IMR-90 (cell line): ENCODE data around the gene NAA60. TPM values are rescaled to one million over a fixed set of nuclear protein-coding genes. Genes with fewer than 3 reads are reported as not detected.

Source experiments
- ATAC-seq: fragments of 200-7000 bp; cut with Tn5 transposase; 2 replicates; pipeline ENCODE4 v1.9.1; 2020; ENCODE audit warnings: low read depth, mild to moderate bottlenecking, moderate library complexity
- BruUV-seq: library from RNA; stranded (reverse); fragments of 400-500 nt; replicated peaks from 2 replicates; lab custom pipeline; 2021; lab: Mats Ljungman, UMichigan
- CTCF ChIA-PET: fragments of 300-600 bp; formaldehyde crosslinking; extraction: SDS; loops from one replicate; lab custom pipeline; 2021; ENCODE audit warnings: antibody characterized with exemption; lab: Yijun Ruan, JAX
- POLR2A ChIA-PET: fragments of 300-600 bp; sonication (Branson Sonifier 250); formaldehyde crosslinking; loops from one replicate; lab custom pipeline; 2022; ENCODE audit warnings: antibody characterized with exemption; ENCODE audit not compliant: unreplicated experiment; lab: Charles Lee
- DNase-seq: peaks from one replicate; pipeline ENCODE4 v3.0.0; 2013
- H2AFZ ChIP-seq: replicated peaks from 2 replicates; pipeline ENCODE3; 2013; ENCODE audit warnings: low read length, mild to moderate bottlenecking; ENCODE audit not compliant: poor library complexity
- H2AK5ac ChIP-seq: 2 replicates; pipeline ENCODE4 v1.6.1; 2013; ENCODE audit warnings: low read depth, low read length, inconsistent platforms
- H2AK9ac ChIP-seq: replicated peaks from 2 replicates; pipeline ENCODE3; 2013; ENCODE audit warnings: mild to moderate bottlenecking, low read depth, low read length, moderate library complexity; ENCODE audit not compliant: poor library complexity
- H2BK120ac ChIP-seq: 2 replicates; pipeline ENCODE4 v1.6.1; 2013; ENCODE audit warnings: low read depth, low read length, inconsistent platforms
- H2BK15ac ChIP-seq: 3 replicates; pipeline ENCODE4 v1.6.1; 2013; ENCODE audit warnings: low read depth, low read length, inconsistent platforms
- H2BK20ac ChIP-seq: 2 replicates; pipeline ENCODE4 v1.6.1; 2013; ENCODE audit warnings: low read depth, mild to moderate bottlenecking, inconsistent platforms, low read length, moderate library complexity
- H2BK5ac ChIP-seq: 2 replicates; pipeline ENCODE4 v1.6.1; 2013; ENCODE audit warnings: mild to moderate bottlenecking, low read depth, low read length, inconsistent platforms; ENCODE audit not compliant: poor library complexity, severe bottlenecking
- H3K14ac ChIP-seq: replicated peaks from 2 replicates; pipeline ENCODE4 v1.6.1; 2013; ENCODE audit warnings: low read depth, low read length, inconsistent platforms
- H3K18ac ChIP-seq: 2 replicates; pipeline ENCODE4 v1.6.1; 2013; ENCODE audit warnings: low read depth, low read length, control low read depth
- H3K23ac ChIP-seq: 2 replicates; pipeline ENCODE4 v1.6.1; 2013; ENCODE audit warnings: low read depth, low read length, inconsistent platforms
- H3K27ac ChIP-seq: 2 replicates; pipeline ENCODE4 v1.5.1; 2013; ENCODE audit warnings: mild to moderate bottlenecking, control low read depth, low read length; ENCODE audit not compliant: insufficient read depth
- H3K27me3 ChIP-seq: 2 replicates; pipeline ENCODE4 v1.6.1; 2013; ENCODE audit warnings: low read length; ENCODE audit not compliant: control insufficient read depth, insufficient read depth
- H3K36me3 ChIP-seq: 2 replicates; pipeline ENCODE4 v1.6.1; 2013; ENCODE audit warnings: low read length, mixed read lengths; ENCODE audit not compliant: control insufficient read depth, insufficient read depth
- H3K4ac ChIP-seq: 2 replicates; pipeline ENCODE4 v1.6.1; 2013; ENCODE audit warnings: low read depth, low read length, inconsistent platforms
- H3K4me1 ChIP-seq: 2 replicates; pipeline ENCODE4 v1.6.1; 2013; ENCODE audit warnings: low read length, mixed read lengths; ENCODE audit not compliant: control insufficient read depth, insufficient read depth
- H3K4me2 ChIP-seq: 2 replicates; pipeline ENCODE4 v1.6.1; 2013; ENCODE audit warnings: low read depth, mild to moderate bottlenecking, control low read depth, low read length, moderate library complexity
- H3K4me3 ChIP-seq: 2 replicates; pipeline ENCODE4 v1.5.1; 2013; ENCODE audit warnings: low read depth, mild to moderate bottlenecking, control low read depth, low read length, moderate library complexity; ENCODE audit not compliant: insufficient read depth
- H3K56ac ChIP-seq: 2 replicates; pipeline ENCODE4 v1.6.1; 2013; ENCODE audit warnings: low read length, inconsistent platforms; ENCODE audit not compliant: insufficient read depth; ENCODE audit errors: extremely low read depth
- H3K79me1 ChIP-seq, 2 experiments: 2 replicates each; pipeline ENCODE4 v1.6.1; 2013; ENCODE audit warnings: low read length in 2 of 2, inconsistent platforms in 1 of 2, low read depth in 1 of 2
- H3K9ac ChIP-seq: 2 replicates; pipeline ENCODE4 v1.6.1; 2013; ENCODE audit warnings: low read depth, low read length, control low read depth
- H3K9me1 ChIP-seq: 2 replicates; pipeline ENCODE4 v1.6.1; 2013; ENCODE audit warnings: low read length, inconsistent platforms; ENCODE audit not compliant: insufficient read depth
- H3K9me3 ChIP-seq: 2 replicates; pipeline ENCODE4 v1.6.1; 2013; ENCODE audit warnings: low read length; ENCODE audit not compliant: control insufficient read depth, insufficient read depth
- H4K20me1 ChIP-seq: 2 replicates; pipeline ENCODE4 v1.6.1; 2013; ENCODE audit warnings: low read length, inconsistent platforms; ENCODE audit not compliant: insufficient read depth
- H4K5ac ChIP-seq: 2 replicates; pipeline ENCODE4 v1.6.1; 2013; ENCODE audit warnings: mild to moderate bottlenecking, low read depth, low read length, control low read depth
- H4K8ac ChIP-seq, 2 experiments: 2 replicates each; pipeline ENCODE4 v1.6.1; 2013; ENCODE audit warnings: low read depth in 2 of 2, low read length in 2 of 2, control low read depth in 1 of 2, inconsistent platforms in 1 of 2
- H4K91ac ChIP-seq: 2 replicates; pipeline ENCODE4 v1.6.1; 2013; ENCODE audit warnings: low read depth, low read length, inconsistent platforms; ENCODE audit not compliant: insufficient read depth
- BHLHE40 ChIP-seq: fragments of 150-350 bp; IDR thresholded peaks from 2 replicates; pipeline ENCODE4 v1.6.1; 2016; ENCODE audit warnings: mild to moderate bottlenecking, low read depth, low read length
- CEBPB ChIP-seq: IDR thresholded peaks from 2 replicates; pipeline ENCODE4 v1.6.1; 2012; ENCODE audit warnings: low read depth, low read length, improper control_type of control experiment
- CHD1 ChIP-seq: IDR thresholded peaks from 2 replicates; pipeline ENCODE4 v1.6.1; 2012; ENCODE audit warnings: low read depth, low read length, improper control_type of control experiment
- CTCF ChIP-seq: conservative IDR thresholded peaks from 2 replicates; pipeline ENCODE4 v1.5.1; 2012; ENCODE audit warnings: mild to moderate bottlenecking, low read depth, low read length, improper control_type of control experiment
- ELK1 ChIP-seq: fragments of 150-350 bp; IDR thresholded peaks from 2 replicates; pipeline ENCODE4 v1.6.1; 2016; ENCODE audit warnings: low read depth, mild to moderate bottlenecking, low read length, moderate library complexity, borderline replicate concordance
- FOS ChIP-seq: fragments of 150-350 bp; IDR thresholded peaks from 2 replicates; pipeline ENCODE4 v1.6.1; 2016; ENCODE audit warnings: low read depth, low read length
- MAFK ChIP-seq: IDR thresholded peaks from 2 replicates; pipeline ENCODE4 v1.6.1; 2012; ENCODE audit warnings: low read depth, low read length, improper control_type of control experiment
- MAZ ChIP-seq: IDR thresholded peaks from 2 replicates; pipeline ENCODE4 v1.6.1; 2012; ENCODE audit warnings: low read depth, mild to moderate bottlenecking, low read length, improper control_type of control experiment, moderate library complexity, borderline replicate concordance
- MXI1 ChIP-seq: IDR thresholded peaks from 2 replicates; pipeline ENCODE4 v1.6.1; 2012; ENCODE audit warnings: low read depth, mild to moderate bottlenecking, low read length, moderate library complexity, borderline replicate concordance
- NFE2L2 ChIP-seq: fragments of 150-350 bp; IDR thresholded peaks from 2 replicates; pipeline ENCODE4 v1.6.1; 2016; ENCODE audit warnings: low read depth, mild to moderate bottlenecking, low read length
- POLR2A ChIP-seq: IDR thresholded peaks from 2 replicates; pipeline ENCODE4 v1.6.1; 2012; ENCODE audit warnings: mild to moderate bottlenecking, low read depth, low read length
- RAD21 ChIP-seq: IDR thresholded peaks from 2 replicates; pipeline ENCODE4 v1.6.1; 2012; ENCODE audit warnings: low read length, improper control_type of control experiment
- RCOR1 ChIP-seq: IDR thresholded peaks from 2 replicates; pipeline ENCODE4 v1.6.1; 2012; ENCODE audit warnings: mild to moderate bottlenecking, low read length, improper control_type of control experiment; ENCODE audit not compliant: insufficient replicate concordance
- RFX5 ChIP-seq: IDR thresholded peaks from 2 replicates; pipeline ENCODE4 v1.8.0; 2012; ENCODE audit warnings: low read depth, mild to moderate bottlenecking, low read length, moderate library complexity
- SMC3 ChIP-seq: fragments of 150-350 bp; IDR thresholded peaks from 2 replicates; pipeline ENCODE4 v1.6.1; 2016; ENCODE audit warnings: low read depth, mild to moderate bottlenecking, antibody characterized with exemption, low read length, moderate library complexity
- USF2 ChIP-seq: fragments of 150-350 bp; IDR thresholded peaks from 2 replicates; pipeline ENCODE4 v1.6.1; 2017; ENCODE audit warnings: mild to moderate bottlenecking, antibody characterized with exemption, low read length, low read depth
- WGBS, 2 experiments: methylation state at CpG; one replicate each; pipeline versions ENCODE4 v1.1.5 to v1.1.7; 2013; ENCODE audit warnings: missing lambda C conversion rate in 2 of 2; ENCODE audit not compliant: insufficient read length in 1 of 2; ENCODE audit errors: extremely low coverage in 2 of 2; 5-methylcytosine and 5-hydroxymethylcytosine counted together
- dilution Hi-C: fragments of 300-500 bp; cut with HindIII; formaldehyde crosslinking; loops from one replicate; pipeline ENCODE4 v1.14.3; 2018; ENCODE audit warnings: low sequenced_read_pairs; ENCODE audit not compliant: unreplicated experiment
- in situ Hi-C: fragments of 300-500 bp; cut with MboI; formaldehyde crosslinking; loops from 3 replicates; pipeline ENCODE4 v1.14.3; 2019; ENCODE audit warnings: low sequenced_read_pairs, inconsistent platforms, mixed read lengths
- intact Hi-C: fragments of 100-400 bp; cut with micrococcal nuclease; formaldehyde crosslinking; loops from 2 replicates; pipeline ENCODE4 v1.10.0; 2022
- polyA plus RNA-seq, 3 experiments: library from polyadenylated mRNA; depleted of rRNA; stranded (reverse); fragments of >200 nt; gene quantifications; 2 replicates each; pipeline ENCODE4 v1.2.3, GENCODE V29; 2012; ENCODE audit warnings: low replicate concordance in 1 of 3
- total RNA-seq: library from RNA; depleted of rRNA; stranded (reverse); fragments of >200 nt; gene quantifications from 2 replicates; pipeline ENCODE4 v1.2.3, GENCODE V29; 2012

The NAA60 gene
- total and polyA plus RNA-seq, 2 of the 4 experiments (the other 2 are of a cell fraction) = 7.5 to 18.0 TPM

- Histone ChIP-seq H3K4me1 (no peaks in the 10 kb centered on the region), H2BK120ac (no peak overlapping the region), H4K91ac (no peak overlapping the region), H3K27me3 (no peaks in the 10 kb centered on the region), H3K4ac (no peak overlapping the region), H2AK5ac (no peak overlapping the region), H2BK15ac (no peak overlapping the region), H4K8ac (no peak overlapping the region), H3K36me3 (peaks cover 39% of the 10 kb centered on the region), H3K4me2 (no peak overlapping the region), H2AFZ (no peak overlapping the region), H3K9me1 (0 out of 2 replicates have a peak, but pooled peaks cover 6% of the 10 kb centered on the region), H2BK5ac (no peak overlapping the region), H2AK9ac (no peak overlapping the region), H4K20me1 (no peaks in the 10 kb centered on the region), H4K5ac (no peak overlapping the region), H3K56ac (no peak overlapping the region), H3K4me3 (no peak overlapping the region), H2BK20ac (no peak overlapping the region), H3K18ac (no peak overlapping the region), H3K27ac (no peak overlapping the region), H3K79me1 (0 out of 4 replicates have a peak, but pooled peaks cover 0 to 3% of the 10 kb centered on the region in 2 experiments), H3K14ac (no peak overlapping the region), H3K9ac (no peak overlapping the region), H3K23ac (no peak overlapping the region), H3K9me3 (no peaks in the 10 kb centered on the region)
- no peak for DNase-seq
- TF ChIP-seq ELK1 = no peak
- no peak for TF ChIP-seq CTCF
- no peak for TF ChIP-seq BHLHE40
- no peak for TF ChIP-seq RAD21
- no peak for TF ChIP-seq MAZ
- no peak for TF ChIP-seq NFE2L2
- no peak for TF ChIP-seq MXI1
- TF ChIP-seq RCOR1 = no peak
- no peak for TF ChIP-seq CHD1
- no peak for TF ChIP-seq USF2
- no peak for TF ChIP-seq MAFK
- TF ChIP-seq SMC3 = no peak
- TF ChIP-seq POLR2A = no peak
- no peak for TF ChIP-seq FOS
- no peak for TF ChIP-seq RFX5
- TF ChIP-seq CEBPB = no peak
- no peak for ATAC-seq
- ChIA-PET POLR2A (no interaction called here), CTCF (no interaction called here)
- BruUV-seq = no TSS peak
- dilution Hi-C loops = no loop called here
- intact Hi-C loops = loop anchor here (5.0 kb wide), 1 partner anchor 164 kb away; no protein-coding TSS in a partner anchor
- in situ Hi-C loops = no loop called here
- WGBS, 2 experiments = no CpG with 5 or more reads among the region's 2 CpGs
Observed at GRCh38 chr16:3528406-3528805, 84.9 kb downstream of the NAA60 start.
